ENCODE measurements around the gene CAMK2N1. TPM values are rescaled to one million over a fixed set of nuclear protein-coding genes. Genes with fewer than 3 reads are reported as not detected.

Gene CAMK2N1
- polyA plus RNA-seq, 3 donors = not detected

DNA sequence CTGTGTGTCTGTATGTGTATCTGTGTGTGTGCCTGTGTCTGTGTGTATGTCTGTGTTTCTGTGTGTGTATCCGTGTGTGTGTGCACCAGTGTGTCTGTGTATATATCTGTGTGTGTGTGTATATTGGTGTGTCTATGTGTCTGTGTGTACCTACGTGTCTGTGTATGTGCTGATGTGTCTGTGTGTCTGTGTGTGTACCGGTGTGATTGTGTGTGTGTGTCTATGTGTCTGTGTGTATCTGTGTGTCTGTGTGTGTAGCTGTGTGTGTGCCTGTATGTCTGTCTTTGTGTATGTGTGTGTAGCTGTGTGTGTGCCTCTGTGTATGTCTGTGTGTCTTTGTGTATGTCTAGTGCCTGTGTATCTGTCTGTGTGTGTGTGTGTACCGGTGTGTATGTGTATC is 32.0 kb downstream of the CAMK2N1 start:
- H3K4me1 ChIP-seq (ENCODE audit: control insufficient read depth in 1 of 2, insufficient read depth in 2 of 2, low read length in 2 of 2) = no peaks in the 10 kb centered on the region
- intact Hi-C loops (cut with micrococcal nuclease) = no loop called here
- no peaks in the 10 kb centered on the region for H3K79me2 ChIP-seq (ENCODE audit: insufficient read depth, low read length)
- peaks cover 5 to 13% (median 12%) of the 10 kb centered on the region in 3 donors for H3K27me3 Mint-ChIP-seq (ENCODE audit: low read depth in 3 of 3)
- no peak overlapping the region for H3K4me3 Mint-ChIP-seq
- TF ChIP-seq, protein P1, sequence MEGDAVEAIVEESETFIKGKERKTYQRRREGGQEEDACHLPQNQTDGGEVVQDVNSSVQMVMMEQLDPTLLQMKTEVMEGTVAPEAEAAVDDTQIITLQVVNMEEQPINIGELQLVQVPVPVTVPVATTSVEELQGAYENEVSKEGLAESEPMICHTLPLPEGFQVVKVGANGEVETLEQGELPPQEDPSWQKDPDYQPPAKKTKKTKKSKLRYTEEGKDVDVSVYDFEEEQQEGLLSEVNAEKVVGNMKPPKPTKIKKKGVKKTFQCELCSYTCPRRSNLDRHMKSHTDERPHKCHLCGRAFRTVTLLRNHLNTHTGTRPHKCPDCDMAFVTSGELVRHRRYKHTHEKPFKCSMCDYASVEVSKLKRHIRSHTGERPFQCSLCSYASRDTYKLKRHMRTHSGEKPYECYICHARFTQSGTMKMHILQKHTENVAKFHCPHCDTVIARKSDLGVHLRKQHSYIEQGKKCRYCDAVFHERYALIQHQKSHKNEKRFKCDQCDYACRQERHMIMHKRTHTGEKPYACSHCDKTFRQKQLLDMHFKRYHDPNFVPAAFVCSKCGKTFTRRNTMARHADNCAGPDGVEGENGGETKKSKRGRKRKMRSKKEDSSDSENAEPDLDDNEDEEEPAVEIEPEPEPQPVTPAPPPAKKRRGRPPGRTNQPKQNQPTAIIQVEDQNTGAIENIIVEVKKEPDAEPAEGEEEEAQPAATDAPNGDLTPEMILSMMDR (IDR thresholded peaks at IDR 0.05) = no peak
- no peaks in the 10 kb centered on the region for H3K9me3 ChIP-seq (replicated peaks in 1 of 2; ENCODE audit: control insufficient read depth in 1 of 2, insufficient read depth in 1 of 2, low read length in 2 of 2)
- no peak overlapping the region for H3K4me2 ChIP-seq (replicated peaks; ENCODE audit: extremely low read depth, low read length, poor library complexity, severe bottlenecking)
- no peak overlapping the region for H3K4me3 ChIP-seq (replicated peaks in 1 of 3; ENCODE audit: low read depth in 2 of 3, low read length in 3 of 3)
- no peaks in the 10 kb centered on the region for H4K20me1 ChIP-seq (ENCODE audit: insufficient read depth, low read length)
- no peak overlapping the region for H2AFZ ChIP-seq (ENCODE audit: insufficient read depth, low read depth, low read length, poor library complexity, severe bottlenecking)
- WGBS (ENCODE audit: insufficient coverage) = 94% methylated on average over 4 of the region's 4 CpGs
- H3K27ac Mint-ChIP-seq = no peak overlapping the region
- H3K27ac ChIP-seq (ENCODE audit: low read depth in 1 of 2, low read length in 2 of 2) = no peak overlapping the region
- H3K9ac ChIP-seq (ENCODE audit: insufficient read depth, low read length, poor library complexity, severe bottlenecking) = no peak overlapping the region
- no peaks in the 10 kb centered on the region for H3K4me1 Mint-ChIP-seq
- peaks cover 0 to 5% (median 0%) of the 10 kb centered on the region in 7 donors for H3K9me3 Mint-ChIP-seq
- no peak for DNase-seq
- no peaks in the 10 kb centered on the region for H3K36me3 ChIP-seq (replicated peaks in 1 of 2; ENCODE audit: control insufficient read depth in 1 of 2, insufficient read depth in 2 of 2, low read length in 2 of 2)
- H3K27me3 ChIP-seq (ENCODE audit: control insufficient read depth in 2 of 2, insufficient read depth in 2 of 2, low read length in 2 of 2) = no peaks in the 10 kb centered on the region
- H3K36me3 Mint-ChIP-seq = no peaks in the 10 kb centered on the region

- no peaks in the 10 kb centered on the region for H3K36me3 Mint-ChIP-seq
- peaks cover 0 to 5% (median 0%) of the 10 kb centered on the region in 7 donors for H3K9me3 Mint-ChIP-seq
- Histone ChIP-seq H3K36me3 (replicated peaks in 1 of 2; ENCODE audit: control insufficient read depth in 1 of 2, insufficient read depth in 2 of 2, low read length in 2 of 2) (no peaks in the 10 kb centered on the region), H3K4me1 (ENCODE audit: control insufficient read depth in 1 of 2, insufficient read depth in 2 of 2, low read length in 2 of 2) (no peaks in the 10 kb centered on the region), H2AFZ (ENCODE audit: insufficient read depth, low read depth, low read length, poor library complexity, severe bottlenecking) (no peak overlapping the region), H3K9ac (ENCODE audit: insufficient read depth, low read length, poor library complexity, severe bottlenecking) (no peak overlapping the region), H3K27me3 (ENCODE audit: control insufficient read depth in 2 of 2, insufficient read depth in 2 of 2, low read length in 2 of 2) (no peaks in the 10 kb centered on the region), H4K20me1 (ENCODE audit: insufficient read depth, low read length) (no peaks in the 10 kb centered on the region), H3K4me3 (replicated peaks in 1 of 3; ENCODE audit: low read depth in 2 of 3, low read length in 3 of 3) (no peak overlapping the region), H3K4me2 (replicated peaks; ENCODE audit: extremely low read depth, low read length, poor library complexity, severe bottlenecking) (no peak overlapping the region), H3K27ac (ENCODE audit: low read depth in 1 of 2, low read length in 2 of 2) (no peak overlapping the region), H3K79me2 (ENCODE audit: insufficient read depth, low read length) (no peaks in the 10 kb centered on the region), H3K9me3 (replicated peaks in 1 of 2; ENCODE audit: control insufficient read depth in 1 of 2, insufficient read depth in 1 of 2, low read length in 2 of 2) (no peaks in the 10 kb centered on the region)
- intact Hi-C loops (cut with micrococcal nuclease) = no loop called here
- no CpG with 5 or more reads among the region's 4 CpGs for WGBS (ENCODE audit: insufficient coverage)
- DNase-seq = no peak
- TF ChIP-seq, protein P1 (IDR thresholded peaks at IDR 0.05) = no peak
- H3K27ac Mint-ChIP-seq = no peak overlapping the region
- no peak overlapping the region for H3K4me3 Mint-ChIP-seq
- H3K4me1 Mint-ChIP-seq = no peaks in the 10 kb centered on the region
- peaks cover 6 to 14% (median 9%) of the 10 kb centered on the region in 3 donors for H3K27me3 Mint-ChIP-seq (ENCODE audit: low read depth in 3 of 3)
Measured at GRCh38 chr1:20449735-20450311, 36.2 kb downstream of the CAMK2N1 start.

Data from CD14-positive monocyte (primary cell).